GM18526 (cell line): ENCODE results near the gene VIPR2.

Experiments used
- POLR2A ChIP-seq: IDR thresholded peaks from 3 replicates; pipeline ENCODE4 v1.6.1; 2011; ENCODE audit not compliant: insufficient read length; ENCODE audit errors: extremely low read depth

VIPR2 gene

DNA sequence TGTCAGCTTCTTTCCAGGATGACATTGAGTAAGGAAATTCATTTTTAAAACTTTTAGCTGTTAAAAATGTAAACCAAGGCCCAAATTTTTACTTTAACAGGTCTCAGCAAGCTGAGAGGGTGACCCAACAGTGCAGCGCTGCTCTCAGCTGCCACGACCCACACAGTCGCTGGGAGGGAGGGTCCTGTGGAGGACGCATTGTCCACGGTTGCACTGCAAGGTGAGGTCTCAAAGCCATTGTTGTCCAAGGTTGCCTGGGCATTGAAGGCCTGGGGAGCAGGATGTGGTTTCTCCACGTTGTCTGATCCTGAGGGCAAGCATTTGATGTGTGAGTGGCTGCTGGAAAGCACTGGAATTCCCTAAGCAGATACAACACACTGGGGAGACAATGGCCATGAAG is 15.1 kb upstream of the VIPR2 start:
- no peak for TF ChIP-seq POLR2A

DNA sequence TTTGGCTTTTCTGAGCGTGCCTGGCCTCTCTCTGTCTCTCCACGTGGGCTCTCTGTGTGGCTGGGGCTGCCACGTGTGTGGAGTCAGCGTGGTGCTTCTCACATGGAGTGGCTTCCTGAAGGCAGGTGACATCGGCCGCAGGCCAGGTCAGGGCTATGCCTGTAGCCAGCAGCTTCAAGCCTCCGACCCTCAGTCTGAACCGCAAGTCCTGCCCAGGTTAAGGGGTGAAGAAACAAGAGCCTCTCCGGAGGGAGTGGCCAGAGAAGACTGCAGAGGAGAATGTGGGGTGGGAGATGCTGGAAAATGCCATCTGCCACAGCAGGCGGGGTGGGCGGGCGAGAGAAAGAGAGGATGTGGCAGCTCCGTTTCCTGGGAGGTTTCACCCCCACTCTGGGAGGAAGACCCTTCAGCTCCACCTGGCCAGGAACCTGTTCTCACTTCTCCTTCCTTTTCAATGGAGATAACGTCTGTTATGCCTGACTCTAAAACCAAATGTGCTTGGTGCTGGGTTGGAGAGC is 14.3 kb upstream of the VIPR2 start:
- TF ChIP-seq POLR2A, result no peak

DNA sequence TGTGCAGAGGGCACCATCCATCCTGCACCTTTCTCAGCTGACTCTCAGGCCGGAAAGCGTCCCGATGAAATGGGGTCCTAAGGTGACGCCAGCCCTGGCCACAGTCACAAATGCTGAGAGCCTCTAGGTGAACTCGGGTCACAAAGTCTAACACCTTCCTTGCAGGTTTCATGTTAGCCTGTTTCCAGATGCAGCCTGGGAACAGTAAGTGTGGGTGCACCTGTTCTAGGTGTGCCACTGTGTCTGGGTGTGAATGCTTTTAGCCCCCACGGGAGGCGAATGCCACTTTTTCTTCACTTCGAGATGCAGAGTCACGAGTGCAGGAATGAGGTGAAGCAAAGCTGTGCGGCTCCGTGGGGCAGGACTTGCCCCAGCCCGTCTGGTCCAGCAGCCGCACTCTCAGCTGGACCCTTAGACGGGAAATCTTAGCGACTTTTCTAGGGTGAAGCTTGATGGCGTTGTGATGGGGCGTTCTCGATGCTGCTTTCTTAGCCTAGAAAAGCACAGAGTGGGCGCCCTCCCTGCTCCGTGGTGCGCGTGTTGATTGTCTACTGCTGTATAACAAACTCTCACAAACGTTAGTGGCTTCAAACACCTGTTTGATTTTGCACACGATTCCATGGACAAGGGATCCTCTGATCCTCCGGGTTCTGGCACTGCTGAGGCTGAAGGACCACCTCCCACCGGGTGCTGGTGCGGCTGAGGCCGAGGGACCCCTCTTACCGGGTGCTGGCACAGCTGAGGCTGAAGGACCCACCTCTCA is 13.6 kb upstream of the VIPR2 start:
- no peak for TF ChIP-seq POLR2A

DNA sequence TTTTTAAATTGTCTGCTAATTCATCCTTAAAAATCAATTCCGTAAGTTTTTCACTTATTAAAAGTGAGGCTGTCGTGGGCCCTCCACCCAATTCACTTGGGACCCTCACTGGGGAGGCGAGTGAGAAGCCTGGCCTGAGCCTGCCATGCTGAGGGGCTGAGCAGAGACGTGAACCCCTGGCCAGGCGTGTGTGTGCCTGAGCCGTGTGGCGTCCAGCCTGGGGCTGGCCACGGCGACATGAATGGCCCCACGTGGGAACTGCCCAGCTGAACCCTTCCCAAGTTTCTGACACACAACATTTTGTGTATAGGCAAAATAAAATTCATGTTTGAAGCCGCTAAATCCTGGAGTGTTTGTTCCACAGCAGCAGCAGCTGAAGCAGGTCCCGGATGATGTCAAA is 13.0 kb upstream of the VIPR2 start:
- TF ChIP-seq POLR2A, result no peak

DNA sequence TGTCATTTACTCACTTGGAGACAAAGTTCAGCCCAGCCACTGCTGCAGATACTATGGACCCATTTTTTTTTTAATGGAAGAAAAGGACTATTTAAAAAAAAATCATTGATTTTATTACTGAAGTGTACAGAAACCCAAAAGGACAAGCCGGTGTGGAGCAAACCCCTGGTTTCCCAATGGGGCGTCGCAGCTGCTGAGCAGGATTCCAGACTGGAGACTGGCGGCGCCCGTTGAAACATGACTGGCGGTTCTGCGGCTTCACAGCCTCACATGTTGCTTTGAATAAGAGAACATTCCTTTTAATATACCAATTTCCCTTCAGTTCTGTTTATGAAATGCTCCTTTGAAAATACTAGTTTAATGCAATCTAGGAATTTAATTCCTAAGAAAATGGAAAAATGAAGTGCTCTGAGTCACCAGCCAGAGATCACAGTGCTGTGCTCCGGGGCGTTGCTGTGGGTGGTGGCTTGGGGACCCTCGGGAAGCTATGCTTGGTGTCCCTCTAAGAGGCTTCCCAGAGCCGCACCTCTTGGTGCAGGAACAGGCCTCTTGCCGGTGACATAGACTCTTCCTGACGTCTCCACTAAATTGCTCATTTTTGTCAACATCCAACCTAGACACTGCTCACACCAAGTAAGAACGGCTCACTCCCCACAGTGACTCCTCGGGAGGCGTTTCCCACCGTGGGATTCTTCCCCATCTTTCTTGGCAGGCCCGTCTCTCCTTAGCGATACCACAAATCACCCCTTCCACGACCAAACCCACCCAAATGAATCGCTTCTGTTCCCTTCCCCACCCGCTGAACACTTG is 12.0 kb upstream of the VIPR2 start:
- no peak for TF ChIP-seq POLR2A

DNA sequence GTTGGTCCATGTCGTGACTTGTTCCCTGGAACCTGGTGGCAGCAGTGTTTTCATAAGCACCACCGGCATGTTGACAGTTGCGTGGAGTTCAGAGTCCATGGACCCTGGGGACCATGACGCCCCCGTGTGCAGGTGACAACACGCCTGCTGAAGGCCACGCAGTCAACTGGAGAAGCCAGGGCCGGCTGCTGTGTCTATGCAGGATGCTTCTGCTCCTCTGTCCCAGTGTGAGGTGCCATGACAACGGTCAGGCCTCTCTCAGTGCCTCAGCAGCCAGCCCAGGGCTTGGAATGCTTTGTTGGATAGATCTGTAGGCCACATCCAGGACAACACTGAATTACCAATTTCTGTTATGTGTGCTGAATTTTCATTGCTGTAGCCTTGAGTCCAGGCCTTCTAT is 10.7 kb upstream of the VIPR2 start:
- TF ChIP-seq POLR2A, result no peak

DNA sequence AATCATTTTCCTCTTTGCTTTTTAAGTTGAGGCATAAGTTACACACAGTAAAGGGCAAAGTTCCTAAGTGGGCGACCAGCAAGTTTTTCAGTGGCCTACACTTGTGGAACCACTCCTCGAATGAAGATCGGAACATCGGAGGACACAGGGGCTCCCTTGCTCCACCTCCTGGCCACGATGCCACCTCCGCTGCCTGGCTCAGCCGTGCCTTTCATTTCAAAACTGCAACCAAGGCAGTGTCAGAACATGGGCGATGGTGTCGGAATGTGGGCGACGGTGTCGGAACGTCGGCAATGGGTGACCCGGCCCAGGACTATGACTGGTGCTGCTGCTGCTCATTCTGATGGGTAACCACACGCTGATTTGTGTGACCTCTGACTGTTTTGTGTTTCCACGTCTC is 9.6 kb upstream of the VIPR2 start:
- TF ChIP-seq POLR2A, result no peak

DNA sequence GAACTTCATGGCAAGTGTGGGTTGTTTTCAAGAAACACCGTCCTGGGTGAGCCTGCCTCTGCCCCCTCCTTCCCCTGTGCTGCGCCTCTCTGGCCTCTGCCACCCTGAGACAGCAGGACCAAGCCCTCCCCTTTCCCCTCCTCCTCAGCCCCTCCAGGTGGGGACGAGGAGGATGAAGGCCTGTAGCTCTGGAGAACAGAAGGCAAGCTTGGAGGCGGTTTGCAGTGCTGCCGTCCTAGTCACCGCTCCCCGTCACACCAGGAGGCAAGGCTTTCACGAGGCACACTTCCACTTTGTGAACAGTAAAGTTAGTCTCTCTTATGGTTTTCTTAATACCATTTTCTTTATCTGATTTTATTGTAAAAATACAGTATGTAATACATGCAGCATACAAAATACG is 8.8 kb upstream of the VIPR2 start:
- no peak for TF ChIP-seq POLR2A

DNA sequence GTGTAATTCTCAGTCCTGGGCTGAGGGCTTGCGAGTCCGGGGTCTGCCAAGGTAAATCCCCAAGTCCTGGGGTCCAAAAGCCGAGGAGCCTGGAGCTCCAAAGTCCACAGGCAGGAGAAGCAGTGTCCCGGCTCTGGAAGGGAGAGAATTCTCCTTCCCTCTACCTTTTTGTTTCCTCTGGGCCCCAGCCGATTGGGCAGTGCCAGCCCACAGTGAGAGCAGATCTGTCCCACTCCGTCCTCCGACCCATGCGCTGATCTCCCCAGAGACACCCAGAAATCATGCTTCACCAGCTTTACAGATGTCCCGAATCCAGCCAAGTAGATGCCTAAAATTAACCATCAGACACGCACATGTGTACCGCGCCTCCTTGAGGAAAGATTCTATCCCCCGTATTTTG is 8.1 kb upstream of the VIPR2 start:
- TF ChIP-seq POLR2A, result no peak

DNA sequence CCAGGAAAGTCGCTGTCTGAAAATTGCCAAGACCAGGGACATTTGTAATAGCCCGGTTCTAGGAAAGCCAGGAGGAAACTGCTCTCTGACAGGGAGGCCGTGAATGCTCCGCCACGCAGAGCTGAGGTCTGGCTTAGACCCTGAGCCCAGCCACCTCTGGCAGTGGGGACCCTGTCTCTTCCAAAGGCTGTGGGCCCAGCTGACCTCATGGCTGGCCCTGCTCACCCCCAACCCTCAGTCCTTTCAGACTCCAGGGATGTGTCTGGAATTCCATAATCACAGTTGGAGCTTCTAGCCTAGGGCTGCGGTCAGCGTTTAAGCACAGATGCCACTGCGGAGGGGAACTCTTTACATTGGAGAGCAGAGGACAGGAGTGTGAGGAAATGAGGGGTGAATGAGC is 6.6 kb upstream of the VIPR2 start:
- no peak for TF ChIP-seq POLR2A

DNA sequence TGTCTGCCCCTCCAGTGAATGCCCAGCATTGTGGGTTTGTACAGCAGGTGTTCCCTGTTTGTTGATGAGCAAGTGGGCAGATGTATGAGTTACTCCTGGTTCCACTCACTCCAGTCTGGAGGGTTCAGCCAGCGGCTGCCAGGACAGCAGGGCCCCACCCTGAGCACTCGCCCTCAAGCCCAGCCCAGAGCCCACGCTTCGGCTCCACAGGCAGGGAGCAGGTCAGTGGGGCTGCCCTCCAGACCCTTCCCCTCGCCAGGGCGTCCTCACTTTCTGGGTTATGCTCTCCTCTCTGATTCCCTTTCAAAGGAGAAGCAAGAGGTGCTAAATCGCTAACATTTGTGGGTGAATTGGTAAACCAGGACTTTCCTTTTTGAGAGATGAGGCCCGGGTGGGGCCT is 4.8 kb upstream of the VIPR2 start:
- TF ChIP-seq POLR2A, result no peak

DNA sequence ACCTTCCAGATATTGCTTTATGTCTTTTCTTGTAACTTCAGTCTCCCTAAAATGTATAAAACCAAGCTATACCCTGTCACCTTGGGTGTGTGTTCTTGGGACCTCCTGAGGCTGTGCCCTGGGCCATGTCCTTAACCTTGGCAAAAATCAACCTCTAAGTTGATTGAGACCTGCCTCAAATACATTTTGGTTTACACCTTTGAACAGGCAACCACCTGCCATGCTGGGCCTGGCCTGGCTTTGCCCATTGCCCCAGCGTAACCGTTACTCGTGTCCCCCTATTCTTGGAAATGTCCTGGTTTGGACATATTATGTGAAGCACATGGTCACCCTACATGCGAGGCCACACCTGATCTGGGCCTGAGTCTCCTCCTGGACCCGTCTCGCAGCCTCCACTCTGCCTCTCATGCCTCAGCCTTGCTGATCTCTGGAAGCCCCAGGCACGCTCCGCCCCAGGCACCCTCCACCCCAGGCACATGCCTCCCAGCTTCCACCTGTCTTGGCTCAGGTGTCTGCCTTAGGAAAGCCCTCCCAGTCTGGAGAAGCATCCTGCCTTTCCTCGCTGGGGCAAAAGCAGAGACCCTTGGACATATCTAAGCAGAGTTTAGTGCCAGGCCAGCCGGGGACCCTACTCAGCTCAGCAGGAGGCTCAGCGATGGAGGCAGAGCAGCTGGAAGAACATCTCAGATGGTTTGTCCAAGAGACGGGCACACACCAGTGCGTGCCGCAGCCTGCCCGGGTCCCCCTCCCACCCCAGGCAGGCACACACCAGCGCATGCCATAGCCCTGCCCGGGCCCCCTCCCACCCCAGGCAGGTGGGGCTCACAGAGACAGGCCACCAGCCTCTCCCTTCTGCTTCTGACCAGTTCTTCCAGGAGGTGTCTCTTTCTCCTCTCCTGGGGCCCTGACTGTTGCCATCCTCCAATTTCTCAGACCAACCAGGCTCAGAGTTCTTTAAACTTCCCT is 4.0 kb upstream of the VIPR2 start:
- no peak for TF ChIP-seq POLR2A

DNA sequence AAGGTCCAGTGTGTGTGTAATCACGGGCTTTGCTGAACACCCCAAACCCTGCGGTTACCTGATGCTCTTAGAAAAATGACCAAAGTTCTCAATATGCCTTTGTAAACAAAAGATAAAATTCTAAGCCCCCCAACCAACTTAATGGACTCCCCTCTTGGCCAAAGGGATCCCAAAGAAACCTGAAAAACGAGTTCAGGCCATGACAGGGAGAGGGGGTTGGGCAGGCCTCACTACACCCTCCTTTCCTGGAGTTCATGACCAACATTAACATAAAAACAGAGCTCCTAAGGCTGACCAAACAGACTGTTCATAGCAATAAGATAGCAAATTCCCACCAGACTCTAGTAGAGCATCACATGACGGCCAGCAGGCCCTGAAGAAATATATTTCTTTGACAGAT is 3.0 kb upstream of the VIPR2 start:
- no peak for TF ChIP-seq POLR2A

DNA sequence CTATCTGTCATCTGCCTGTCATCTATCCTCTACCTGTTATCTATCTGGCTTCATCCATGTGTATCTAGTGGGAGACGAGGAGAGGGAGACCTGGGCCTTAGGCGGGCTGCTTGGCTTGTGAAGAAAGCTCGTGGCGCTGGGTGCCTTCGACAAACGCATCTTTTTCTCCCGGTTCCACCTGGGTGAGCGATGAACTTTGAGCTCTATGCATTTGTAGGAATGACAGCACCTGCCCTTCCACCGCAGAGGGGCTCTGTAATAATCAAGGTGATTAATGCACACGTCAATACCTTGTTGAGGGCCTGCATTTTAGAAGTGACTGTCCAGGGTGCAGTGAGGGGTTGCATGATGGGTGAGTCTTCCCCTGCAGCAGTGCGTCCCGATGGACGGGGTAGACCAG is 2.6 kb upstream of the VIPR2 start:
- TF ChIP-seq POLR2A, result no peak
